Measurements from ENCODE around the gene HYAL3.

- TF ChIP-seq EP300 (IDR thresholded peaks at IDR 0.05) = no peak
- TF ChIP-seq, protein P1, sequence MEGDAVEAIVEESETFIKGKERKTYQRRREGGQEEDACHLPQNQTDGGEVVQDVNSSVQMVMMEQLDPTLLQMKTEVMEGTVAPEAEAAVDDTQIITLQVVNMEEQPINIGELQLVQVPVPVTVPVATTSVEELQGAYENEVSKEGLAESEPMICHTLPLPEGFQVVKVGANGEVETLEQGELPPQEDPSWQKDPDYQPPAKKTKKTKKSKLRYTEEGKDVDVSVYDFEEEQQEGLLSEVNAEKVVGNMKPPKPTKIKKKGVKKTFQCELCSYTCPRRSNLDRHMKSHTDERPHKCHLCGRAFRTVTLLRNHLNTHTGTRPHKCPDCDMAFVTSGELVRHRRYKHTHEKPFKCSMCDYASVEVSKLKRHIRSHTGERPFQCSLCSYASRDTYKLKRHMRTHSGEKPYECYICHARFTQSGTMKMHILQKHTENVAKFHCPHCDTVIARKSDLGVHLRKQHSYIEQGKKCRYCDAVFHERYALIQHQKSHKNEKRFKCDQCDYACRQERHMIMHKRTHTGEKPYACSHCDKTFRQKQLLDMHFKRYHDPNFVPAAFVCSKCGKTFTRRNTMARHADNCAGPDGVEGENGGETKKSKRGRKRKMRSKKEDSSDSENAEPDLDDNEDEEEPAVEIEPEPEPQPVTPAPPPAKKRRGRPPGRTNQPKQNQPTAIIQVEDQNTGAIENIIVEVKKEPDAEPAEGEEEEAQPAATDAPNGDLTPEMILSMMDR (IDR thresholded peaks at IDR 0.05) = no peak
- no peak for TF ChIP-seq POLR2A (IDR thresholded peaks at IDR 0.05)
Observed at GRCh38 chr3:50345586-50346234, 46.5 kb upstream of the HYAL3 start, which contains the start of gene ZMYND10.

All from sigmoid colon (tissue), 4 donors.